ENCODE data around the gene TMEM129.

- TF ChIP-seq CTCF (IDR thresholded peaks at IDR 0.05; ENCODE audit: borderline replicate concordance, extremely low read depth, low read length, poor library complexity, severe bottlenecking) (no peak), EZH2 (IDR thresholded peaks at IDR 0.05; ENCODE audit: borderline replicate concordance, low read depth, low read length, severe bottlenecking) (no peak)
Observed at GRCh38 chr4:1711571-1712215, 9.4 kb downstream of the TMEM129 start.
